DOHH2 (cell line): ENCODE results near the gene THSD8.
A peak's percentile ranks its signal among the peaks of the same experiment; 100 is the strongest.

ENCODE experiments used
- CTCF ChIP-seq: fragments of 200-600 bp; sonication (generic); IDR thresholded peaks from one replicate; pipeline ENCODE4 v1.5.1; 2014; ENCODE audit warnings: antibody characterized with exemption, mild to moderate bottlenecking, low read depth, low read length; ENCODE audit not compliant: poor library complexity, severe bottlenecking
- EZH2phosphoT487 ChIP-seq: fragments of 200-600 bp; sonication (generic); IDR thresholded peaks from 2 replicates; pipeline ENCODE4 v1.6.1; 2017; ENCODE audit warnings: borderline replicate concordance, mild to moderate bottlenecking, antibody characterized with exemption, low read length, moderate library complexity, mixed read lengths

GRCh38 chr19:12833738-12834565 is 32.1 kb downstream of the THSD8 start:
- peak; percentile 12 for TF ChIP-seq CTCF
- no peak for TF ChIP-seq EZH2phosphoT487
